Tibial nerve (tissue), 4 donors: ENCODE measurements around the gene YY1AP1. TPM values are rescaled to one million over a fixed set of nuclear protein-coding genes. Genes with fewer than 3 reads are reported as not detected.

ENCODE experiments used
- DNase-seq, 2 donors: peaks; one replicate each; pipeline ENCODE4 v3.0.0-alpha.2; 2019; ENCODE audit warnings: low spot score in 2 of 2
- H3K27ac ChIP-seq, 4 donors: fragments of 200-600 bp; sonication (generic) in 3 of 4; one replicate each; pipeline ENCODE4 v1.5.1; 2017 to 2019; ENCODE audit warnings: mild to moderate bottlenecking in 1 of 4
- H3K27me3 ChIP-seq, 2 donors: fragments of 200-600 bp; sonication (generic) in 1 of 2; one replicate each; pipeline versions ENCODE4 v1.5.1 to v1.6.0; 2017 to 2019
- H3K36me3 ChIP-seq, 3 donors: fragments of 200-600 bp; sonication (generic); one replicate each; pipeline ENCODE4 v1.5.1; 2018 to 2019
- H3K4me1 ChIP-seq, 4 donors: fragments of 200-600 bp; sonication (generic) in 3 of 4; one replicate each; pipeline ENCODE4 v1.5.1; 2017 to 2019
- H3K4me3 ChIP-seq, 4 donors: fragments of 200-600 bp; sonication (generic) in 3 of 4; one replicate each; pipeline ENCODE4 v1.5.1; 2017 to 2019; ENCODE audit warnings: mild to moderate bottlenecking in 1 of 4, moderate library complexity in 1 of 4
- H3K9me3 ChIP-seq, 4 donors: fragments of 200-600 bp; sonication (generic) in 3 of 4; one replicate each; pipeline ENCODE4 v1.5.1; 2017 to 2019
- EP300 ChIP-seq, 2 donors: sonication (generic); formaldehyde crosslinking; IDR thresholded peaks; one replicate each; pipeline ENCODE4 v1.6.1; 2017; ENCODE audit warnings: antibody characterized with exemption in 2 of 2, mild to moderate bottlenecking in 1 of 2
- POLR2A ChIP-seq, 2 donors: fragments of 450-650 bp; IDR thresholded peaks; one replicate each; pipeline ENCODE4 v1.6.1; 2017; ENCODE audit warnings: antibody characterized with exemption in 2 of 2, mild to moderate bottlenecking in 2 of 2, moderate library complexity in 2 of 2
- WGBS, 2 donors: methylation state at CpG; one replicate each; pipeline ENCODE4 v1.1.5; 2018; 5-methylcytosine and 5-hydroxymethylcytosine counted together
- total RNA-seq, 4 donors: library from RNA; depleted of rRNA; stranded (reverse); fragments of >200 nt; gene quantifications; one replicate each; pipeline ENCODE4 v1.1.0, GENCODE V29; 2016
- TF ChIP-seq, protein P1 (sequence below), 5 experiments: fragments of 200-600 bp in 3 of 5; fragments of 450-650 bp in 2 of 5; sonication (generic) in 3 of 5; IDR thresholded peaks; one replicate each; pipeline ENCODE4 v1.5.1; 2016 to 2019; ENCODE audit warnings: antibody characterized with exemption in 5 of 5, mild to moderate bottlenecking in 3 of 5, moderate library complexity in 2 of 5

YY1AP1 gene
- total RNA-seq, 4 donors from 2014 or later = 170 to 253 (median 196) TPM

DNA sequence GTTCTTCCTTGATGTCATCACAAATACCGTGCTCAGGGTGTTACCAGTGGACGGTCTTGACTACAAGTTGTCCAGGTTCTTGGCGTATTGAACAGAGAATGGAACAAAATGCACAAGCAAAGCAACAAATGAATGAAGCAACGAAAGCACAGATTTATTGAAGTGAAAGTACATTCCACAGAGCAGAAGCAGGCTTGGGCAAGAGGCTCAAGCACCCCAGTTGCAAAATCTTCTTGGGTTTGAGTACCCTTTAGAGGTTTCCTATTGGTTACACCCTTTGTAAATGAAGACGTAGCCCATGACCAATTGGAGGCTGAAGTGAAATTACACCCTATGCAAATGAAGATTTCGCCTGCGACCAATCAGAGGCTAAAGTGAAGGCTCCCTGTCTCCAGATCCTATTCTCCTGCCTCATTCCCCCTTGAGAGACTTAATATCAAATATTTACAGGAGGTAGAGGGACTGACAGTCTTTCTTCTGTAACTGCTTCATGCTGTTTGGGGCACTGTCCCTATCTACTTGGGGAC is 38.3 kb downstream of the YY1AP1 start:
- WGBS, 2 donors = 84 to 88% methylated on average over 7 of the region's 7 CpGs
- H3K4me1 ChIP-seq = peaks cover 0 to 44% (median 18%) of the 10 kb centered on the region in 4 donors
- TF ChIP-seq, protein P1, sequence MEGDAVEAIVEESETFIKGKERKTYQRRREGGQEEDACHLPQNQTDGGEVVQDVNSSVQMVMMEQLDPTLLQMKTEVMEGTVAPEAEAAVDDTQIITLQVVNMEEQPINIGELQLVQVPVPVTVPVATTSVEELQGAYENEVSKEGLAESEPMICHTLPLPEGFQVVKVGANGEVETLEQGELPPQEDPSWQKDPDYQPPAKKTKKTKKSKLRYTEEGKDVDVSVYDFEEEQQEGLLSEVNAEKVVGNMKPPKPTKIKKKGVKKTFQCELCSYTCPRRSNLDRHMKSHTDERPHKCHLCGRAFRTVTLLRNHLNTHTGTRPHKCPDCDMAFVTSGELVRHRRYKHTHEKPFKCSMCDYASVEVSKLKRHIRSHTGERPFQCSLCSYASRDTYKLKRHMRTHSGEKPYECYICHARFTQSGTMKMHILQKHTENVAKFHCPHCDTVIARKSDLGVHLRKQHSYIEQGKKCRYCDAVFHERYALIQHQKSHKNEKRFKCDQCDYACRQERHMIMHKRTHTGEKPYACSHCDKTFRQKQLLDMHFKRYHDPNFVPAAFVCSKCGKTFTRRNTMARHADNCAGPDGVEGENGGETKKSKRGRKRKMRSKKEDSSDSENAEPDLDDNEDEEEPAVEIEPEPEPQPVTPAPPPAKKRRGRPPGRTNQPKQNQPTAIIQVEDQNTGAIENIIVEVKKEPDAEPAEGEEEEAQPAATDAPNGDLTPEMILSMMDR (IDR thresholded peaks at IDR 0.05) = no peak
- TF ChIP-seq EP300 (IDR thresholded peaks at IDR 0.05) (no peak), POLR2A (IDR thresholded peaks at IDR 0.05) (no peak)
- no peak overlapping the region for H3K27ac ChIP-seq
- H3K9me3 ChIP-seq = no peaks in the 10 kb centered on the region
- DNase-seq = no peak
- H3K36me3 ChIP-seq = no peaks in the 10 kb centered on the region
- H3K27me3 ChIP-seq = no peaks in the 10 kb centered on the region
- no peak overlapping the region for H3K4me3 ChIP-seq

DNA sequence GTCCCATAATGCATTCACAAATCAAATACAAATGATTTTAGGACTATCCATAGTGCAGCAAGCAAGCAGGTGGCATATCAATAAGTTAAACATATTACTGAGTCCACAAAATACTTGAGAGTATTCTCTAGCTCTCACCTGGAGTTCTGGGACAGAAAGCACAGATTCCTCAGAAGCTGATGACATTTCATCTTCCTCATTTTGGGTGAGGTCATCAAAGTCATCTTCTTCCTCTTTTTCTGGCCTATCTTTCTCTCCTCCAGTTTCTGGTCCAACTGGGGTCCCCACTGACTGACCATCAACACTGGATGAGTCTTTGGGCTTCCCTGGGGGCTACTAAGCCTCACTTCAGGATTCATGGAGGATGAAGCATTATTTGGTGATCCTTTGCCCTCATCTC is 38.9 kb downstream of the YY1AP1 start:
- H3K27ac ChIP-seq = no peak overlapping the region
- H3K9me3 ChIP-seq = no peaks in the 10 kb centered on the region
- no peaks in the 10 kb centered on the region for H3K27me3 ChIP-seq
- no peak for TF ChIP-seq EP300 (IDR thresholded peaks at IDR 0.05)
- TF ChIP-seq, protein P1 (IDR thresholded peaks at IDR 0.05) = no peak
- no peak for TF ChIP-seq POLR2A (IDR thresholded peaks at IDR 0.05)
- peaks cover 0 to 48% (median 20%) of the 10 kb centered on the region in 4 donors for H3K4me1 ChIP-seq
- H3K4me3 ChIP-seq = no peak overlapping the region
- no peaks in the 10 kb centered on the region for H3K36me3 ChIP-seq
- no peak for DNase-seq

DNA sequence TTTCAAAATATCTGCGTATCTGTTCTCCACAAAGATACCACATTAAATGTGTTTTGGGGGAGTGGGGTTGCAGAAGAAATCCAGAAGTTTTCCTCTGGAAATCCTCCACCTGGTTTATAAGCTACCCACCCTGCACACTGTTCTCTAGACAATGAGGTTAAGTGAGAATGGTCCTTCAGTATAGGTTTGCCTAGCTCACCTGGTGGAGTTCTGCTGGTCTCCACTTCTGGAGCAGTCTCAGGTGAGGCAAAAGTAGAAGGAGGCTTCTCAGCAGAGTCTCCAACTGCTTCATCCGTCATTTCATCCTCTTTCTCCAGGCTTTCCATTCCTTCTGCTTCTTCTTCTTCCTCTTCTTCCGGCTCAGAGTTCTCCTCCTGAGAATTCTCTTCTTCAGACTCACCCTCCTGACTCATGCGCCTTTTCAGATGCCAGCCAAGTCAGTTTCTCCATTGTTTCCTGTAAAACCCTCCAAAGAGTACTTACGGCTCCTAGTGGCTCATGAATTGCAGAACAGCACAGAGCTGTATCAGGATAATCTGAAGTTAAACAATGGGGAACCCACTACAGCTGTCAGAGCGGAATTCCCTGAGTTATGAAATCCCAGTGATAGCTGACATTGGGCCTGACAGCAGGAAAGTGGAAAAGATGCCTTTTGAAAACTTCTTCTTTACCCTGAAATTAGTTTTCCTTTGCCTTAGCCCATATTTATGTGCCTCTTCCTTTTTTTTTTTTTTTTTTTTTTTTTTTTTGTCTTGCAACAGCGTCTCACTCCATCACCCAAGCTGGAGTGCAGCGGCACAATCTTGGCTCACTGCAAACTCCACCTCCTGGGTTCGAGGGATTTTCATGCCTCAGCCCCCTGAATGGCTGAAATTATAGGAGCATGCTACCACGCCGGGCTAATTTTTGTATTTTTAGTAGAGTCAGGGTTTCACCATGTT is 40.1 kb downstream of the YY1AP1 start:
- H3K9me3 ChIP-seq = peaks cover 0 to 2% (median 0%) of the 10 kb centered on the region in 4 donors
- TF ChIP-seq POLR2A (IDR thresholded peaks at IDR 0.05) (no peak), EP300 (IDR thresholded peaks at IDR 0.05) (peak in 1 of 2 donors; percentile 47)
- TF ChIP-seq, protein P1 (IDR thresholded peaks at IDR 0.05) = peak; percentile 32 to 56 (median 37)
- no peak overlapping the region for H3K4me3 ChIP-seq
- peaks cover 0 to 48% (median 20%) of the 10 kb centered on the region in 4 donors for H3K4me1 ChIP-seq
- H3K27me3 ChIP-seq = no peaks in the 10 kb centered on the region
- DNase-seq = peak in 1 of 2 donors; percentile 33
- H3K27ac ChIP-seq = peak overlapping the region in 1 of 4 donors; percentile 22
- H3K36me3 ChIP-seq = no peaks in the 10 kb centered on the region
- WGBS, 2 donors = 50% methylated on average over 11 of the region's 11 CpGs

DNA sequence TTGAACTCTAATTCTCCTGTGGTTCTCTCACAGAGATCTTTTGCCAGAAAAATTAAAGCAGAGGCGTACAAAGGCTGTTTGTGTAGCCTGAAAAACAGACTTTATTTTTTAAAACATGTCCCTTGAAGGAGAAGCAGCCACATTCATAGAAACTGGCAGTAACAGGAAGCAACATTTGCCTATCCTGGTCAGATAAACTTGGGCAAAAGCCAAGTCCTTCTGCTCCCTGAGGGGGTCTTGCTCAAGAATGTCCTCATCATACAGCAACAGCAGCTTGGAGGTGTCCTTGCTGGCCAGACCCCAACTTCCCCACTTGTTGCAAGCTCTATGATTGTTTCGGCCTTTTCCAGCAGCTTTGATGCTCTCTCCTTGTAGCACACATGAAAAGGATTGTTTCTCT is 42.3 kb downstream of the YY1AP1 start:
- TF ChIP-seq, protein P1 (IDR thresholded peaks at IDR 0.05) = no peak
- TF ChIP-seq EP300 (IDR thresholded peaks at IDR 0.05) (peak in 1 of 2 donors; percentile 24), POLR2A (IDR thresholded peaks at IDR 0.05) (no peak)
- peak; percentile 54 to 75 for DNase-seq
- Histone ChIP-seq H3K4me1 (peaks cover 0 to 44% (median 18%) of the 10 kb centered on the region in 4 donors), H3K27me3 (no peaks in the 10 kb centered on the region), H3K36me3 (no peaks in the 10 kb centered on the region), H3K27ac (peak overlapping the region in 3 of 4 donors; percentile 34 to 56 (median 41)), H3K4me3 (no peak overlapping the region), H3K9me3 (peaks cover 0 to 20% (median 0%) of the 10 kb centered on the region in 4 donors)
- 46 to 57% methylated on average over 2 of the region's 2 CpGs for WGBS, 2 donors

DNA sequence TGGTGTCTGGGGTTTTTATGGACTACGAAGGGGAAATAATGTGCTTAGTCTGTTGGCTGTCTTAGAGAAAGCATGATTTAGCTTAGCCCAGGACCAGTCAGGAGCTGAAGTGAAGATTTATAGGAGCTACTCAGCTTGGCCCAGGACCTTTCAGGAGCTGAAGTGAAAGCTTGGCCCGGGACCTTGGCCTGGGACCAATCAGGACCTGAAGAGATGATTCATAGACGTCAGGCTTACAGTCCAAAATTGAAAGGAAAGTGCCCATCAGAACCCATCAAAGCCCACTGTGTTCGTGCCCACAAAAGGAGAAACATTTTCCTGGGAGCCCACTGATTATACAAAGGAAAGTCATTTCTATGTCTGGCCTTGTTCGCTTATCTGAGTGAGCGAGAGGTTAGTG is 42.9 kb downstream of the YY1AP1 start:
- 25 to 32% methylated on average over 6 of the region's 6 CpGs for WGBS, 2 donors
- Histone ChIP-seq H3K4me1 (peaks cover 0 to 40% (median 16%) of the 10 kb centered on the region in 4 donors), H3K27me3 (no peaks in the 10 kb centered on the region), H3K9me3 (peaks cover 0 to 20% (median 0%) of the 10 kb centered on the region in 4 donors), H3K27ac (peak overlapping the region in 3 of 4 donors; percentile 34 to 56 (median 41)), H3K36me3 (no peaks in the 10 kb centered on the region), H3K4me3 (no peak overlapping the region)
- no peak for TF ChIP-seq EP300 (IDR thresholded peaks at IDR 0.05)
- no peak for TF ChIP-seq POLR2A (IDR thresholded peaks at IDR 0.05)
- TF ChIP-seq, protein P1 (IDR thresholded peaks at IDR 0.05) = no peak
- DNase-seq = peak in 1 of 2 donors; percentile 24
